A172 (cell line): ENCODE data around the gene PTPRG. TPM values are rescaled to one million over a fixed set of nuclear protein-coding genes. Genes with fewer than 3 reads are reported as not detected.

ENCODE experiments used
- DNase-seq: peaks from one replicate; pipeline ENCODE4 v3.0.0-alpha.2; 2015; ENCODE audit warnings: low spot score
- total RNA-seq: library from RNA; depleted of rRNA; stranded (reverse); fragments of >200 nt; shearing (Covaris generic); gene quantifications from 2 replicates; pipeline ENCODE4 v1.2.3, GENCODE V29; 2014

Gene PTPRG
- total RNA-seq, 1 experiment from 2014 or later, result 7.3 TPM

GRCh38 chr3:62184559-62184958 is 623.2 kb downstream of the PTPRG start:
- no peak for DNase-seq

GRCh38 chr3:62187022-62187431 is 625.7 kb downstream of the PTPRG start:
- no peak for DNase-seq

- DNase-seq, result peak; percentile 62
Observed at GRCh38 chr3:62188681-62189375, 627.5 kb downstream of the PTPRG start.

- no peak for DNase-seq
Observed at GRCh38 chr3:62189376-62189698, 628.0 kb downstream of the PTPRG start.

DNA sequence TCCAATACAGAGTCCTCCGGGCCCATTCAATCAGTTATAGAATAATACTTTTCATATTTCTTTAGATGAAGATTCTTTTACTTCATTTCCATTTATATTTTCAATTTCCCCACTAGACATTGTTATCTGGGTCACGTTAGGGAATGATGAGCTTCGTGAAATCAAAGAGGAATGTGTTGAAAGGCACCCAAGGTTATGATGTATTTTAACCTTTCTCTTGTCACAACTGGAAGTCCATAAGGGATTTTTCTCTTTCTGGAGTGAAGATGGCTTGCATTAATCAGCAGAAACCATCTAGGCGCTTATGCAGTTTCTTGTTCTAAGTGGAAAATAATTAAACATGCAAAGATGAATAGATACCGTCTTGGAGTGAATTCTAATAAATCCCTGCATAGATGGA is 631.5 kb downstream of the PTPRG start:
- DNase-seq, result no peak

GRCh38 chr3:62193586-62194345 is 632.4 kb downstream of the PTPRG start:
- DNase-seq, result no peak

GRCh38 chr3:62197350-62198012 is 636.1 kb downstream of the PTPRG start:
- no peak for DNase-seq

DNA sequence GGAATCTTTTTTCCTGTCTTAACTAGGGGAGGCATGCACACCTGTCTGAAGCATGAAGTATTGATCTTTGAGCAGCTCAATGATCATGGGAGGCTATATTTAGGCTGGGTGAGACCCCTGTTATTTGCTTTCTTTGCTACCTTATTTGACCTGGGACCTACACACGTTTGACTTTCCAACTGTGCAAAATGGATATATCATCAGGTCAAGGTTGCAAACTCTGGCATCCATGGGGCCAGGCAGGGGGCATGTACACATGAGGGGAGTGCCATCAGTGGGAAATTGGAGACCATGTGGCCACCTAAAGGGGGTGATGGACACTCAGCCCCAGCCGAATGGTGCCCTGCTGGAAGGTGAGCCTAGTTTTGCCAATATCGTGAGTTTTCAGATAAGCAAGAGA is 637.8 kb downstream of the PTPRG start:
- DNase-seq, result no peak

DNA sequence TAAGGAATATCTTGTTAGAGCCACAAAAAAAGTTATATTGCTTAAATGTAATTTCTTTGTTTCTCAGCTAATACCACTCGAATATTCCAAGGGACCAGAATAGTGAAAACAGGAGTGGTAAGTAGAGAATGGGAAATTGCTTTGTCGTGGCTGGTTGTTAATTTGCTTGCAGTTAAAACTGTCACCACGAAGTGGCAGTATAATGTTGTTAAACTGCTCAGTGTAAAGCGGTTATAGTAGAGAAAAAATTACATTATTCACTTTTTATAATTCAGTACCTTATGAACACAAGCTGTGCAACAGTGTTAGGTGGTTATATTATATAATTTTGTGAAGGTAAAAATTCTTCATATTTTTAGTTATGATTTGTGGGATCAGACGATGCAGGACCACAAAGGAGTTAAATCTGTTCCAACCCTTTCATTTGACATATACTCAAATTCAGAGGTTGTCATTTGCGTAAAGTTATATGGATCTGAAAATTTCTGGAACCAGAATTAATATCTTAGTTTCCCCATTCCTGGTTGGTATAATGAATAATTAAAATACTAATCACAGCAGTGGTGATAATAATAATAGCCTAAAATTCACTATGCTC is 640.2 kb downstream of the PTPRG start:
- DNase-seq, result peak; percentile 34

GRCh38 chr3:62203152-62203551 is 641.8 kb downstream of the PTPRG start:
- no peak for DNase-seq

- no peak for DNase-seq
Observed at GRCh38 chr3:62203561-62203960, 642.2 kb downstream of the PTPRG start.

GRCh38 chr3:62207197-62207596 is 645.8 kb downstream of the PTPRG start:
- no peak for DNase-seq

DNA sequence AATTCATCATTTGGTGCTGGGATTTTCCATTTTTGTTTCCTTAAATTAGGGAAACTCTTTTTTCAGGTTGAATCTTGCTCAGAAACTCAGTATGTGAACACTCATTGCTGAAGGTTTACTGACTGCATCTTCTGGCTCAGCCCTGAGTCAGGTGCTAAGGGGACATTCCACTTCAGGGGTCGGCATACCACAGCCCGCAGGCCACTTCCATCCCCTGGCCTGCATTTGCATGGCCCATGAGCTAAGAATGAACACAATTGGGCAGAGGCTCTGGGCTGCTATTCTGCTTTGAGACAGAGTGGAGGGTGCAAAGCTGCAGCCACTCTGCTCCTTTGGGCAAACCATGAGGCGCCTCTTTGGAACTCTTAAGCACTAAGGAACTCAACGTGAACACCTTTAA is 647.0 kb downstream of the PTPRG start:
- DNase-seq, result no peak

- DNase-seq, result no peak
Observed at GRCh38 chr3:62209101-62209500, 647.7 kb downstream of the PTPRG start.

DNA sequence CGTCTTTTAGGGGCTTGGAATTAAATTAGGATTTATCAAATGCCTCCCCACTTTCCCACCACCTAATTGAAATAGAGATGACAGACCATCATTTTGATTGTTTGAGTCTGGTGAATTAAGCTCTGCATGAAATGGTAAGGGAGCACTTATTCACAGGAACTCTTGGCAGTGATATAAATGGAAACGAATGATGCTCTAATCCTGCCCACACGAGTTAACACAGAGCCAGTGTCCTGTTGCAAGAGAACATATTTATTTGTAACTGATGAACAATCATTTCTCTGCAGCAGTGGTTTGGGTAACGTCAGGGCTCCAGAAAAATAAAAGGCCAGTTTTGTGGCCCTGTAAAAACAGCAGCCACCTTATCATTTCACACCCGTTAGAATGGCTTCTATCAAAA is 648.6 kb downstream of the PTPRG start:
- DNase-seq, result no peak

- DNase-seq, result no peak
Observed at GRCh38 chr3:62211675-62212429, 650.5 kb downstream of the PTPRG start.

- DNase-seq, result no peak
Observed at GRCh38 chr3:62214850-62215249, 653.5 kb downstream of the PTPRG start.

- DNase-seq, result no peak
Observed at GRCh38 chr3:62220616-62221015, 659.2 kb downstream of the PTPRG start.

DNA sequence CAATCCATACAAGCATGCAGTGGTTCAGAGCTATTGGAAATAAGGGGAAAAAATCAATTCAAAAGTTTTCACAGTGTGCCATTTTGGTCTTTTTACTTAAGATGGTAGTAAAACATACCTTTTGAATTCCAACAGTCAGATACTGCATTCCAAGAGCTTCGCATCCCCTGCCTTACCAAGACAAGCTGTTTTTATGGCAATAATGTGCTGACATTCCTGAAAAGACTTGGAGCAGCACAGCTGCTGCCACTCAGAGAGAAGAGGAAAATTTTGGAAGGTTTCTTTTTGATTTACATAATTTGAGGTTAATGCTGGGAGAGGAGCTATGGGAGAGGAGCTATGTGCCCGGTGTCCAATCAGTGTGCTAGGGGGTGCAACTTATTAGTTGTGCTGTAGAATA is 663.7 kb downstream of the PTPRG start:
- DNase-seq, result no peak

DNA sequence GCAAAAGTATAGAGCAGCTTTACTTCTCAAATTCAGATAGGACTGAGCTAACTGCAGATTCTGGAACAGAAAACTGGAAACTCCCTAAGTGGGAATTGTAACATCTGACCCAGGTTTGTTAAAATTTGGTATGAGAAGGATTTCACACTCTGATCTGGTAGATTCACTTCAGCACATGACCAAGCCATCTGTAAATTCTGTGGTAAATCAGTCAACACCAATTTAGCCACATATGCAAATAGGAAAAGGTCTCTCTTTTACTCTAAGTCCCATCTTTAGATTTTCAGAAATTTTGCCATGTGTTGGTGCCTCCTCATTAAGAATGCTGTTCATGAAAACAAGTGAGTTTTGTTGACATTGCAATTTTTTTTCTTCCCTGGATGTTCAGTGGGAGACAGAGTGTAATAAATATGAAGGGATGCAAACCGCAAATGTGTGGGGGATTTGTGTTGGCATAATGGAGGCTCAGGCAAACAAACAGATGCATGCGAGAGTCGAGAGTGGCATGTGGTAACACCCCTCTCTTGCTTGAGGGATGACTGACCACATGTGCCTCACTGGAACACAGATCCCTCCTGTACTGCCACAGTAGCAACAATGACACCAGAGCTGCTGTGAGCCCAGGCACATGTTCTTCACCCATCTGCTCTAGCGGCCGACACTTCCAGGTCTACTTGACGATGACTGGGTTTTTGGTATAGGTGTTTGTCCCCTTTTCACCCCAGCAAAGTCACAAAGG is 665.4 kb downstream of the PTPRG start:
- no peak for DNase-seq

DNA sequence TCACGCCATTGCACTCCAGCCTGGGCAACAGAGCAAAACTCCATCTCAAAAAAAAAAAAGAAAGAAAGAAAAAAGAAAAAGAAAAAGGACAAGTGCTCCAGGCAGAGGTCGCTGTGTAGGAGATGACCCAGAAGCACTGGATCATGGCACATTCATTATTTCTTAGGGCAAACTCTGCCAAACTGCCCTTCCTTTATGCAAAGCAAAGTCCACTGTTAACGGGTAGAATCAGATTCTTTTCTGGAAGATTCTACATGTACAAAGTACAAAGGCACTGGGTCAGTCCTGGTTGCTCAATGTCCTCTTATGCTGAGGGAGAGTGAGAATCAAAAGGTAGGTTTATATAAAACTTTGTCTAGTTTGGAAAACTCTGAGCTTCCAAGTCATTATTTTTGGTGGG is 667.1 kb downstream of the PTPRG start:
- no peak for DNase-seq
